Coronary artery (tissue), 2 donors: ENCODE measurements around the gene PTPRB.

Experiments used
- DNase-seq: peaks from one replicate; pipeline ENCODE4 v3.0.0-alpha.2; 2017; ENCODE audit warnings: low spot score
- H3K27ac ChIP-seq, 2 donors: fragments of 200-600 bp; sonication (generic); one replicate each; pipeline ENCODE4 v1.5.1; 2016 to 2019
- H3K4me3 ChIP-seq: fragments of 200-600 bp; sonication (generic); 2 replicates; pipeline ENCODE4 v1.5.1; 2016; ENCODE audit warnings: mild to moderate bottlenecking, moderate library complexity
- TF ChIP-seq, protein P1 (sequence below): fragments of 200-600 bp; sonication (generic); IDR thresholded peaks from one replicate; pipeline ENCODE4 v1.5.1; 2019; ENCODE audit warnings: antibody characterized with exemption

The PTPRB gene

DNA sequence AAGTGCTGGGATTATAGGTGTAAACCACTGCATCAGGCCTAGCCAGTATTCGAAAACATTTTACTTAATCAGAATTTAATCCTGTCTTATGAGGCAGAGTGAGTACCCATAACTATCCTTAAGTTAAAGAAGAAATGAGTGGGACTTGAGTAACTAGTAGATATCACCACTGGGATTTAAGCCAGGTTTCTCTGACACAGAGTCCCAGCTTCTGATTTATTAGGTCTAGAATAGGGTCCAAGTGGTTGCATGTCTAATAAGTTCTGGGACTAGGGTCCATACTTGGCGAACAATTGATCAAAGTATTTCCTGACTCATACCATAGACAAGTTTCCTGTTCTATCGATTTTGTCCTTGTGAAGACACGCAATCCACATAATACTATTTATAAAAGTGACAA is 18.9 kb downstream of the PTPRB start:
- DNase-seq, result no peak
- TF ChIP-seq, protein P1, sequence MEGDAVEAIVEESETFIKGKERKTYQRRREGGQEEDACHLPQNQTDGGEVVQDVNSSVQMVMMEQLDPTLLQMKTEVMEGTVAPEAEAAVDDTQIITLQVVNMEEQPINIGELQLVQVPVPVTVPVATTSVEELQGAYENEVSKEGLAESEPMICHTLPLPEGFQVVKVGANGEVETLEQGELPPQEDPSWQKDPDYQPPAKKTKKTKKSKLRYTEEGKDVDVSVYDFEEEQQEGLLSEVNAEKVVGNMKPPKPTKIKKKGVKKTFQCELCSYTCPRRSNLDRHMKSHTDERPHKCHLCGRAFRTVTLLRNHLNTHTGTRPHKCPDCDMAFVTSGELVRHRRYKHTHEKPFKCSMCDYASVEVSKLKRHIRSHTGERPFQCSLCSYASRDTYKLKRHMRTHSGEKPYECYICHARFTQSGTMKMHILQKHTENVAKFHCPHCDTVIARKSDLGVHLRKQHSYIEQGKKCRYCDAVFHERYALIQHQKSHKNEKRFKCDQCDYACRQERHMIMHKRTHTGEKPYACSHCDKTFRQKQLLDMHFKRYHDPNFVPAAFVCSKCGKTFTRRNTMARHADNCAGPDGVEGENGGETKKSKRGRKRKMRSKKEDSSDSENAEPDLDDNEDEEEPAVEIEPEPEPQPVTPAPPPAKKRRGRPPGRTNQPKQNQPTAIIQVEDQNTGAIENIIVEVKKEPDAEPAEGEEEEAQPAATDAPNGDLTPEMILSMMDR, result no peak
- Histone ChIP-seq H3K4me3 (no peak overlapping the region), H3K27ac (no peak overlapping the region)

DNA sequence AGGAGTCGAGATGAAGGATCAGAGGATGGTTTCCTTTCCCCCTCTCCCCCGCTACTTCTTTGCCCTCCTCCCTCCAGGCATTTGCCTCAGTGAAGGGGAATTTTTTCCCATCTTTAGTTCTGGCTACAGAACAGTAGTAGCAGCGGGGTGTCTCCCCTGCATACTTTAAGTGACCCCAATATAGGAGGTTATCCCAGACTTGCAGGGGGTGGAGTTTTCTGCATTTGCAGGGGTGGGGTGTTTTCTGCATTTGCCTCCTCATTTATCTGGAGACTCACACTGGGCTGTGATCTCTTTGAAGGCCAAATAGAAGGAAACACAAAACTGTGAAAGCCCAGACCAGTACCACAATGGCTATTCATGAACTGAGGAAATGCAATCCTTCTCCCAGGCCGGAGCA is 19.8 kb downstream of the PTPRB start:
- Histone ChIP-seq H3K4me3 (no peak overlapping the region), H3K27ac (no peak overlapping the region)
- DNase-seq, result no peak
- TF ChIP-seq, protein P1, result no peak

DNA sequence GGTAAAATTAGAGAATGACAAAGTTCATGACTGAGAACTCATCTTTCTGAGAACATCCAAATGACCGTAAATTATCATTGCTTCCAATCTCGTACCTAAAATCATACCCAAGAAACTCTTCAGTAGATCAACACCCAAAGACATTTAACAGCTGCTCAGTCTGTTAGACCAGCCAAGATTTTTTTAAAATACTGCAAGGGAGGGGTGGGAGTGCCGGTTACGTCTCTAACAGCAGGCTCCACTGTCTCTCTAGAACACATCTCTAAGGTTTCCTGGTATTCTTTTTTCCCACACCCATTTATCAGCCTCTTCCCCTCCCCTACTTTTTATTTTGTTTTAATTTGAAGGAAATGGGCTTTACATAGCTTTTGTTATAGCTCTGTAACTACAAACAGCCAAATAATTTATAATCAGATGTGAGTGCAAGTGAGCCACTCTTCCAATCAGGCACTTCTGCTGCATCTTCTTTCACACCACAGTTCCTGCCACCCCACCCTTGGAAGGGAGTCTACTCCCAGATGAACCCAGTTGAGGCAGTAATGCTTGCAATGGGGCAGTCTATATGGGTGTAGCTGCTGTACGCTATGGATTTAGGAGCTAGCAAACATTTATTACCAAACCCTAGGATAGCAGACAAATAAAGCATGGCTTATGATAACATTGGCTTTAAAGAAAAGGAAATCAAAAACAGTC is 21.9 kb downstream of the PTPRB start:
- H3K27ac ChIP-seq, result no peak overlapping the region
- no peak overlapping the region for H3K4me3 ChIP-seq

DNA sequence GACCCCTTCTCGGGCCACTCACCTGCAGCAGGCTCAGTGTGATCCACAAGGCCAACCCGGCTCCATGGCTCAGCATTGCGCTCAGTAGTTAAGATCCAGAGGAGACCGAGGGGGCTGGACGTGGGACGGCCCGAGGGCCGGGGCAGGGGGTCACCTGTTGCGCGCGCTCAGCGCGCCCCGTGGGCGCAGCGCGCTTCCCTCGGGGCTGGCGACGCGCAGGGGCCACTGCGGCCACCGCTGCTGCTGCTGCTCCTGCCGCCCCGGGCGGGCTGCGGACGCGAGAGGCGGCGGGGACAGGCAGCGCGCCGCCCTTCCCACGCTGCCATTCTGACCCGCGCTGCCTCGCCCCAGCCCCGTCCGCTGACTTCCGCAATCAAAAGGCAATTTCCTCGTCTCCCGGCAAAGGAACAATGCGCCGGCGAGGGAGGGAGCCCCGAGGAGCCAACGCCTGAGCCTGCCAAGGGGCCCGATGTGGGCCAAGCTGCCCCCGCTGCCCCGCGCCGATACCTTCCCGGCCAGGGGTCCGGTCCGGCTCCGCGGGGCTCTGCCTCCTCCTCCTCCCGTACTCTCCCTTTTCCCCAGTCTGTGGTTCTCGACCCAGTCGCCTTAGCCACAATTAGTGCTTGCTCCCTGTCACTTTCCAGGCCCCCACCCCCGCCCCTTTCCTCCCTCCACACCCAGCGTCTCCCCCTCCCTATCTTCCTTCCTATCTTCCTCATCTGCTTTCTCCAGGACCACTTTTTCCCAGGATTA is 27.3 kb downstream of the PTPRB start:
- no peak for DNase-seq
- peak overlapping the region; percentile 79 for H3K4me3 ChIP-seq
- TF ChIP-seq, protein P1, result no peak
- H3K27ac ChIP-seq, result peak overlapping the region in 1 of 2 donors; percentile 58

More for the DNA sequence above, 21.9 kb downstream of the PTPRB start:
- TF ChIP-seq, protein P1, result no peak
- no peak for DNase-seq

DNA sequence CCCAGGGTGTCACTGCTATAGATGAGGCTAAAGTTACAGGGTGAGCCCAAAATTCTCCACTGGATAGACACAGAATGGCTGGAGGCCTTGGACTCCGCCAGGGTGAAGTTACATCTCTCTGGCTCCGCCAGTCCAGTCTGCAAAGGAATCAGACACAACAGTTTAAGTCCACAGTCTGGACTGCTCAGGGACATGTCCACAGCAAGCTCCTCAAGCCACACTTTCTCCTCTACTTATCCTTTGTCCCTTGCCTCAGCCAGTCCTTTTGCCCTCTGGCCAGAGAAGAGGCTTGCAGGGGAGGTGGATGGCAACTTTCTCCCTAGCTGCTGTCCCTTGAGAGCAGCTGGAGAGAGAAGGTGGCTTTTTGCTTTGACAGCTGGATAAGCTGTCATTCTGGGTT is 28.0 kb downstream of the PTPRB start:
- Histone ChIP-seq H3K4me3 (peak overlapping the region; percentile 79), H3K27ac (peak overlapping the region in 1 of 2 donors; percentile 58)
- TF ChIP-seq, protein P1, result no peak
- DNase-seq, result no peak

DNA sequence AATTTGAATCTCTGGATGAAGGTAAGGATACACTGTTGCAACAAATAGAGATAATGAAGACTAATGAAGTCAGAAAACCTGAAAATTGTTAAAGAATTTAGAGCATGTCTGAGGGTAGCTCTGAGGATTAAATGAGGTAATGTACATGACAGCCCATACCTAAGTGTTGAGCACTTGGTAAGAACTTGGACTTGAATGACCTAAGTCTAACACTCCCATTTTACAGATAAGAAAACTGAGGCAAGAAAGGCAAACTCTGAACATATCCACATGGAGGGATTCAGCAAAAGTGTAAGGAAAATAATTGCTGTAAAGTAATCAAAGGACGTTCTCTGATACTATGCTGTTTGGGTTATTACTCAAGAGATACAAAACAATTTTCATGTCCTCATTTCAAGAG is 29.0 kb downstream of the PTPRB start:
- TF ChIP-seq, protein P1, result no peak
- DNase-seq, result no peak
- peak overlapping the region; percentile 79 for H3K4me3 ChIP-seq
- no peak overlapping the region for H3K27ac ChIP-seq

DNA sequence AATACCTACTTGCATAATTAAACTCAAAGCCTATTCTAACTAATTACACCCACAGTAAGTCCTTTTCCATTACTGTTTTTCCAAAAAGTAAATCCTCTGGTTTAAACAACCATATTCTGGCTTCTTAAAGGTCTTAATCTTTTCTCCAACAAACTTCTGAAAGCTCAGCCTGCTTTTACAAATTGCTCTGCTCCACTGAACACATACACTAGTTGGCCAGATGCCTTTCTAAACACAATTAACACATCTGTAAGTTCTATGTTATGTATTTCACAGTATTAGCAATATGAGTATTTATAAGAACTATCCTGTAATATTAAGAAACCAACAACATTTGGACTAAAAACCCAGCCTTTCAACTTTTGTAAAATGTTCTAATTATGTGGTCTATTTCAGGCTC is 30.1 kb downstream of the PTPRB start:
- TF ChIP-seq, protein P1, result no peak
- peak overlapping the region; percentile 2 for H3K4me3 ChIP-seq
- no peak overlapping the region for H3K27ac ChIP-seq

More for the DNA sequence above, 30.1 kb downstream of the PTPRB start:
- no peak for DNase-seq
